TTC549 (cell line): ENCODE data around the gene DNM2.
"Not testable (repeated sequence)": the region's sequence is repeated elsewhere in the genome, so short reads cannot be mapped to it uniquely, and the experiment has no call there.

Experiments
- FAIRE-seq: peaks from 2 replicates; lab custom pipeline; 2012; peaks lifted over from hg19 to GRCh38; lab: Jason Lieb, UNC

The DNM2 gene

DNA sequence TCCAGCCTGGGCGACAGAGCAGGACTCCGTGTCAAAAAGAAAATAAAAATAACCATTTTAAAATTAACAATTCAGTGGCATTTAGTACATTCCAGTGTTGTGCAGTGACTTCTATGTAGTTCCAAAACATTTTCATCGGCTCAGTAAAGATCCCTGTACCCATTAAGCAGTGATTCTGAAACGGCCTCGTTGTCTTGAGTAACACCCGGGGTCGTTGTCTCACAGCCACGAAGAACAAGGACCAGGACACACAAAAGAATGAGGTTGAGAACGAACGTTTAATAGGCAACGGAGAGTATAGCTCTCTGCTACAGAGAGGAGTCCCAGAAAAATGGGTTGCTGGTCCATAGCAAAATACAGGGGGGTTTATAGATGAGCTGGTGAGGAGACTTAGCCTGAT is 120.5 kb downstream of the DNM2 start:
- FAIRE-seq = no peak

DNA sequence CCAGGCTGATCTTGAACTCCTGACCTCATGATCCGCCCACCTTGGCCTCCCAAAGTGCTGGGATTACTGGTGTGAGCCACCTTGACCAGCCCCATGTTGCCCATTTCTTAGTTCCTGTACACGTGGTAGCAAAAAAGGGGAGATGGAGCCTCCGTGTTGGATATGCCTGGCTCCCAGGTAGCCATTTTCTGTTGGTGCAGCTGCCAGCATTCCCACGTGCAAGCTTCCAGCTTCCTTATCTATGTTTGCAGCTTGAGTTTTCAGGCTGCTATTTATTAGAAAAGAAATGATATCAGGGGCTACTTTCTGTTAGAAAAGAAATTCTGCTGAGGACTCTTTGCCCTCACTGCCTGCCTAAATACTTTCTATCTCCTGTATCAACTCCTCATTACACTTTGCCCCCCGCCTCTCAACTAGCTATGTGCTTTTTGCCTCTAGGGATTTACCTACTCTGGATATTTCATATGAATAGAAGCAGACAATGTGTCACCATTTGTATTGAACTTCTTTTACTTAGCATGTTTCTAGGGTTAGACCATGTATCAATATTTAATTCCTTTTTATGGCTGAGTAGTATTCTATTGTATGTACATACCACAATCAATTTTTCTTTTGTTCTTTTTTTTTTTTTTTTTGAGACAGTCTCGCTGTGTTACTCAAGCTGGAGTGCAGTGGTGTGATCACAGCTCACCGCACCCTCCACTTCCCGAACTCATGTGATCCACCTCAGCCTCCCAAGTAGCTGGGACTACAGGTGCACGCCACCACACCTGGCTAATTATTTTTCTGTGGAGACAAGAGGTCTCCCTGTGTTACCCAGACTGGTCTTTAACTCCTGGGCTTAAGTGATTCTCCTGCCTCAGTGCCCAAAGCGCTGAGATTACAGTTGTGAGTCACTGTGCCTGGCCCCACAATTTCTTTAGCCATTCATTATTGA is 121.5 kb downstream of the DNM2 start:
- FAIRE-seq = no peak

DNA sequence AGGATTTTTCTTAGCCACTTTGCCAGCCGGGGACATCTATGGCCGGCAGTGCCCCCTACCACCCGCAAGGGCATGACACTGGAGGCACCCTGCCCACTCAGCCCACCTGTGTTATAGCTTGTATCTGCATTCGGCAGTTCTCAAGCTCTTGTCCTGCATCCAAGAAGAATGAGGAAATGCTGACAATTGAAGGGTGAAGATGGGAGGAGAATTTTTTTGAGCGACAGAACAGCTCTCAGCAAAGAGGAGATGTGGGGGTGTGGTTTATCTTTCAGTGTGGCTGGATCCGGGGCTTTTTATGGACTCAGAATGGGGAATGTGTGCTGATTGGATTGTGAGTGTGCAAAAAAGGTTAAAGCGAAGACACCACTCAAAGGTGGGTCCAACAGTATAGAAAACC is 124.9 kb downstream of the DNM2 start:
- no peak for FAIRE-seq

DNA sequence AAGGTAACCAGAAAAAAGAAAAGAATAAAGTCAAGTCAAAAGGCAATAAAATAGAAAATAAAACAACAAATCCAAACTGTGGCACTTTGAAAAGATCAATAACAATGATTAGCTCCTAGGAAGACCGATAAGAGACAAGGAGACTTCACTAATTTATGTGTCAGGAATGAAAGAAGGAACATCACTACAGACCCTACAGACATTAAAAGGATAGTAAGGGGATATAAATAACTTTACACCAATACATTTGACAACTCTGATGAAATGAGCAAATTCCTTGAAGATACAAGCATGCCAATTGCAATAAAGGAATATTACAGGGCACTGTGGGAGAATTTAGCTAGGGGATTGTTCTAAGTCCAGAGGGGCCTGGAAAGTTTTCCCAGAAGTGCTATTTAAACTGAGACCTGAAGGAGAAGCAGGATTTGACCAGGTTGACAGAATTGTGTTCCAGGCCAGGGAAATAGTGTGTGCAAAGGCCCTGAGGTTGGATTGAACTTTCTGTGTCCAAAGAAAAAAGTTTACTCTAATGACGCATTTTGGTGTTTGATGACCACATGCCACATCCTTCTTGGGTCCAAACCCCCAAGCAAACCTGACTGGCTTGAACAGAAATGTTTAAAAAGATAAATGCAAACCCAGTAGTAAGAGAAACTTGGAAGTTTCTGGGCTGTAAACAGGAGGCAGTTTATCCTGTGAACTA is 128.8 kb downstream of the DNM2 start:
- FAIRE-seq = no peak

DNA sequence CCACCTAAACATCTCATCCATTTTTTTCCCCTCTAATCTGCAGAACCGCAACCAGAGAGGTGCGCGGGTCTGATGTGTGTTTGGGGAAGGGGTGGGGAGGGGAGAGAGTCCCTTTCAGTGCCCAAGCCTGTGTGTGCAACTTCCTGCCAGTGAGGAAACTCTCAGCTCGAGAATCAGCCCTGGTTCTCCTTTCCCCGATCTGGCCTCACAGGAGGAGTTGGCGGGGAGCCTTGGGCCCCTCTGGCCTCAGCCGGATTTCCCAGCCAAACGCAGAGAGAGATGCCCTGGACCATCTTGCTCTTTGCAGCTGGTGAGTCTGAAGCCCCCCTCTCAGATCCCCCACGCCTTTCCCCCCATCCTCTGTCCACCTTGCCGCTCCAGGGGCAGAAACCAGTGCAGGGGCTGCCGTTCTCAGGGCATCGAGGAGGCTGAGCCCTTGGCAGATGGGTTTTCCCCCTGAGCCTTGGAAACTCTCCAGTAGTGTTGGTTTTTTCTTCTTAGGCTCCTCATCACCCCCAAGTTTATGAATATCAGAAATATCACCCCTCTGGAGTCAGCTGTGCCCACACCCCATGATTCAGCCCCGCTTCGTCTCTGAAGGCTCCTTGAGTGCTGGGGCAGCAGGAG is 130.5 kb downstream of the DNM2 start, which contains the start of gene C19orf38:
Gene C19orf38, plus strand, starts transcription at position 186 of the 627 bp plus-strand sequence. Its CDS starts 94 bp downstream, at position 280.
- no peak for FAIRE-seq

DNA sequence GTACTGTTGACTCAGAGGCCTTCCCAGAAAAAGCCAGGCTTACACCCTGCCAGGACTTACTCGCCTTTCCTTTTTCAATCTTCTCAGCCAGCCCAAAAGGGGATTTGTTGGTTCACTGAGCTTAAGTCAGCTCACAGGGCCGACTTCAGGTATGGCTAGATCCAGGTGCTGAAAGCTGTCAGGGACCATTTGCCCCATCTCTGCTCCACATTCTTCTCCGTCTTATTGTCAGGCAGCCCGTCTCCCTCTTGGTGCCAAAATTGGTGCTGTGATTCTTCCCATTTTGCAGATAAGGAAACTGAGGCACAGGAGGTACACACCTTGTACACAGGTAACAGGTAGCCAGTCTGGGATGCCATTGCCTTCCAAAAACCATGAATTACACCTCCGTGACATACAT is 132.8 kb downstream of the DNM2 start:
- no peak for FAIRE-seq

DNA sequence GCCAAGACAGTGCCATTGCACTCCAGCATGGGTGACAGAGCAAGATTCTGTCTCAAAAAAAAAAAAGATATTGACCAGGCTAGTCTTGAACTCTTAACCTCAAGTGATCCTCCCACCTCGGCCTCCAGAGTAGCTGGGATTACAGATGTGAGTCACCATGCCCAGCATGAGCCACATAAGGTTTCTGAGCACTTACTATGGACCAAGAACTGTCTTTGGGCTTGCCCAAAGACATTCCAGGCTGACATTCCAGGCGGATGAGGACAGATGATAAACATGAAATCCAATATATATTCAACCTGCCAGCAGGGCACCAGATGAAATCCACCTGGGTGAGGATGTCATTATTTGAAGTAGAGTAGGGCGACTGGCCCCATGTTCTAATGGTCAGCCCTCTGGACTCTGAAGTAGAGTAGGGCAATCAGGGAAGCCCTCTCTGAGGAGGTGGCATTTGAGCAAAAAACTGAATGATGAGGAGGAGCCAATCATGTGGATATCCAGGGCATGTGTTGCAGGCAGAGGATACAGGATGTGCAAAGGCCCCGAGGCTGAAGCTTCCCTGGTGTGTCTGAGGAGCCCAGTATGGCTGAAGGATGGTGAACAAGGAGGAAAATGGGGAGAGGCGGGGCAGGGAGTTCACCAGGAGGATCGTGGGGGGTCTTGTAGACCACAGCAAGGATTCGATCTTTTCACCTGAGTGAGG is 134.4 kb downstream of the DNM2 start:
- FAIRE-seq = no peak

DNA sequence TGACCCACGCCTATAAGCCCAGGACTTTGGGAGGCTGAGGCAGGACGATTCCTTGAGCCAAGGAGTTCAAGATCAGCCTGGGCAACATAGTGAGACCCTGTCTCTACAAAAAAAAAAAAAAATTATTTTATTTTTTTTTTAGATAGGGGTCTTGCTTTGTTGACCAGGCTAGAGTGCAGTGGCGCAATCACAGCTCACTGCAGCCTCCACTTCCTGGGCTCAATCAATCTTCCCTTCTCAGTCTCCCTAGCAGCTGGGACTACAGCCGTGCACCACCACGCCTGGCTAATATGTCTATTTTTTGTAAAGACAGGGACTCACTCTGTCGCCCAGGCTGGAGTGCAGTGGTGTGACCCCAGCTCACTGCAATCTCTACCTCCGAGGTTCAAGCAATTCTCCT is 135.1 kb downstream of the DNM2 start:
- FAIRE-seq = no peak

DNA sequence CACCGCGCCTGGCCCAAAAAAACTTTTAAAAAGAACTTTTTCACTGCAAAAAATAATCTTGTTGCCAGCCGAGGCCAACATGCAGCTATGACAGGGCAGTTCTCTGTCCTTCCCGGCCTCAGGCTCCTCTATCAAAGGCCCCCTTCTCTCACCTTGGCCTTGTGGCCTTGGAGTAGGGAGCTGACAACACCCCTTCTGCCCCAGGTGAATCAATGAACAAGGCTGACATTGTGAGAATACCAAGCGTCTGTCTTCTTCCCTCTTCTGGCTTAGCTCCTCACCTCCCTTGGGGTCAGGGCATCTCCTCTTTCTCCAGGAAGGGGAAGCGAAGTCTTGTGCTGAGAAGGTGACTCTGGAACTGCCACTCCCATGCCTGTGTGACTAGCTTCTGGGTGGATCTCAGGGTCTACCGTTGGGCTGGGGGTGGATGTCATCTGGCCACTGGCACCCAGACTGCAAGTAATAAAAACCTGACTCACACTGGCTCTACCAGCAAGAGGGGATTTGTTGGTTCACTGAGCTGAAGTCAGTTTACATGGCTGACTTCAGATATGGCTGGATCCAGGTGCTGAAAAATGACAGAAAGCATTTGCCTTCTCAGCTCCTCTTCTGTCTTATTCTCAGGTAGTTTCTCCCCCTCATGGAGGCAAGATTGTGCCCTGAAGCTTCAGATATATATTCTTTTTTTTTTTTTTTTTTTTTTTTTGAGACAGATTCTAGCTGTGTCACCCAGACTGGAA is 136.6 kb downstream of the DNM2 start:
- no peak for FAIRE-seq

DNA sequence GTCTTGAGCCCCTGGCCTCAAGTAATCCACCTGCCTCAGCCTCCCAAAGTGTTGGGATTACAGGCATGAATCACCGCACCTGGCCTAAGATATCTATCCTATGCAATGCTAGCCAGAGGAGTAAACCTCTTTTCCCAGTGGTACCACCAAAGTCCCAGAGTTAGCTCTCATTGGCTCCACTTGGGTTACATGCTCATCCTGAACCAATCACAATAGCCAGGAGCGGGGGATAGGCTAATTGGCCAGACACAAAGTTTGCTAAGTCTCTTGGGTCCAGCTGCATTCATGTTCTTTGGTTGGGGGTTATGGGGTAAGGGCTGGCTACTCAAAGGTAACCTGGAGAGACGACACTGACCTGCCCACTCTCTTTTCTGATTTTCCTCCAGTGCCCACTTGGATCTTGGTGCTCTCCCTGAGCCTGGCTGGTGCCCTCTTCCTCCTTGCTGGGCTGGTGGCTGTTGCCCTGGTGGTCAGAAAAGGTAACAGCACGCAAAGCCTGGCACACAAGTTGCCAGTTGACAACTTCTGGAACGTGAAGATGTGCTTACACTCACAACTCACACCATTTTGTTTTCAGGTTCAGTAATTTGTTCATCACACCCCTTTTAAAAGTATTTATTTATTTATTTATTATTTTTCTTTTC is 138.1 kb downstream of the DNM2 start:
- no peak for FAIRE-seq

DNA sequence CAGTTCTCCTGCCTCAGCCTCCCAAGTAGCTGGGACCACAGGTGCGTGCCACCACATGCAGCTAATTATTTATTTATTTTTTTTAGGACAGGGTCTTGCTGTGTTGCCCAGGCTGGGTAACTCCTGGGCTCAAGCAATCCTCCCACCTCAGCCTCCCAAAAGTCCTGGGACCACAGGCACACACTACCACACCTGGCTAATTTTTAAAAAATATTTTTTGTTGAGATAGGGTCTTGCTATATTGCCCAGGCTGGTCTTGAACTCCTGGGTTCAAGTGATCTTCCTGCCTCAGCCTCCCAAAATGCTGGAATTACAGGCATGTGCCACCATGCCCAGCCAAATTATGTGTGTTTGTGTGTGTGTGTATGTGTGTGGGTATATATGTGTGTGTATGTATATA is 139.0 kb downstream of the DNM2 start:
- FAIRE-seq = not testable (repeated sequence)

DNA sequence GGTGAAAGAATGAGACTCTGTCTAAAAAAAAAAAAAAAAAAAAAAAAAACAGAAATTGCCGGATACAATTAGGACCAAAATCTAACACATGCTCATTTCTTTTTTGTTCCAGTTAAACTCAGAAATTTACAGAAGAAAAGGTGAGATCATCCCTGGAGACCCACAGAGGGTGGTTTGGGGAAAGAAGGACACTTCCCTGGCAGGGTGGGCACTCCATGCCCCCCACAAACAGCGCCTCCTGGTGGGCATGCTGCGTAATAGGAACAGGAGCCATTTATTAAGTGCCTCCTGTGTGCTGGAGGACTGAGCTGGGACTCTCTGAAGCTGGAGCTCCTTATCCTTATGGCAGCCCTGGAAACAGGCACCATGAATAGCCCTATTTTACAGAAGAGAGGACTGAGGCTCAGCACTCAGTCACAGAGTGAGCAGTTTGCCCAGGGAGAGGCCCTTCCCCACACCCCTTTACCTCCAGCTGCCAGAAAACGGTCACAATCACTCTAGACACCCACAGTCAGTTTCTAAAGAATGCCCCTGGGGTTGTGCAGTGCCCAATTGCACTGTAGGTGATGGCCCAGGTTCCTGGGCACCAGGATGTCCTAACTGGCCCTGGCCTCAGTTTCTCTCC is 140.4 kb downstream of the DNM2 start:
- FAIRE-seq = no peak

DNA sequence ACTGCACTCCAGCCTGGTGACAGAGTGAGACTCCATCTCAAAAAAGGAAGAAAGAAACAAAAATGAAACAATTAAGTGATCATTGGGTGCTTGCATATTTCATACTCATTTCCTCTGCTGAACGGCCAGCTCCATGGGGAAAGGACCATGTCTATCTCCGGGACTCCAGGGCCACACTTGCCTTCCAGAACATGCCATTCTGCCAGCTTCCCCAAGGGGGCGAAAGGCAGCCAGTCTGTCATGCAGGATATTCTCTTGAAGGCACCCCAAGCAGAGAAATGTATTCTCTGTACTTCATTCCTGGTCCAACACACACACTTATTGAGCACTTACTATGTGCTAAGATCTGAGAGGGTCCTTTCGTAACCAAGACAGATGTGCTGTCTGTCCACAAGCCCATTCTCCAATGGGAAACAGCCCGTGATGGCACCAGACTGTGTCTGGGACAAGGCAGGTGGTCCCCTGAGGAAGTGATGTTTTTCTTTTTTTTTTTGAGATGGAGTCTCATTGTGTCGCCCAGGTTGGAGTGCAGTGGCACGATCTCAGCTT is 143.3 kb downstream of the DNM2 start:
- FAIRE-seq = no peak

DNA sequence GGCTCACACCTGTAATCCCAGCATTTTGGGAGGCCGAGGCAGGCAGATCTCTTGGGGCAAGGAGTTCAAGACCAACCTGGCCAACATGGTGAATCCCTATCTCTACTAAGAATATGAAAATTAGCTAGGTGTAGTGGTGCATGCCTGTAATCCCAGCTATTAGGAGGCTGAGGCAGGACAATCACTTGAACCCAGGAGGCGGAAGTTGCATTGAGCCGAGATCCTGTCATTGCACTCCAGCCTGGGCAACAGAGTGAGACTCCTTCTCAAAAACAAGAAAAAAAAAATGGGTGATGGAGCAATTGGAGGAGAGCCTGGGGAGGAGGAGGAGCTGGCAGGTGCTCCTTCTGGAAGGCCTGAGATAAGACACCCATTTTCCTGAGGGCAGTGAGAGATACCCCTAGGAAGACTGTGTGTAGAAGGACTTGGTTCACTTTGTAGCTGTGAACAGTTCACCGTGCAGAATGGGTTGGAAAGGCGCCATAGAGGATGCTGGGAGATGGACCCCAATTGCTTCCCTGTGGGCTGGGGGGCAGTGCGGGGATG is 144.8 kb downstream of the DNM2 start:
- no peak for FAIRE-seq

DNA sequence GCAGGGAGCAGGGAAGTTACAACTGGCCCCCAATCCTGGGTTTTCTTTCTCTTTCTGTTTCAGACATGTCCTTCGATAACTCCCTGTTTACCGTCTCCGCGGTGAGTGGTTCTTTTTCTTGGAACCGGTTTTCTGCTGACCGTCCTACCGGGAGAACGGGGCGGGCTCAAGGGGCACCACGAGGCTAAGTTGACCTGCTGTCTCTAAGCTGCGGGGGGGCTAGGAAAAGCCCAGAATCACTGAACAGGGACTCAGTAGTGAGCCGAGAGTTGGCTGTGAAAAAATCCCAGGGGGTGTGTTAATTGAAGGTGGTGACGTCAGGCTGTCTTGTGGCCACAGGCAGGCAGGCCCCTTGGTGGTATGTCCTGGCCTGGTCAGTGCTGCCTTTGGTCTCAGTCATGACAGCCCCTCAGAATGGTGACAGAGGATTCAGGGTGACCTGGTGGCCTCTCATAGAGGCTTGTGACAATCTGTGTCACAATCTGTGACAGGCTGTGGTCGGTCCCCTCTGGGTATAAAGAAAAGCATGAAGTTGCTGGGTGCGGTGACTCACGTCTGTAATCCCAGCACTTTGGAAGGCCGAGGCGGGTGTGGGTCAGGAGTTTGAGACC is 145.3 kb downstream of the DNM2 start:
- FAIRE-seq = no peak

DNA sequence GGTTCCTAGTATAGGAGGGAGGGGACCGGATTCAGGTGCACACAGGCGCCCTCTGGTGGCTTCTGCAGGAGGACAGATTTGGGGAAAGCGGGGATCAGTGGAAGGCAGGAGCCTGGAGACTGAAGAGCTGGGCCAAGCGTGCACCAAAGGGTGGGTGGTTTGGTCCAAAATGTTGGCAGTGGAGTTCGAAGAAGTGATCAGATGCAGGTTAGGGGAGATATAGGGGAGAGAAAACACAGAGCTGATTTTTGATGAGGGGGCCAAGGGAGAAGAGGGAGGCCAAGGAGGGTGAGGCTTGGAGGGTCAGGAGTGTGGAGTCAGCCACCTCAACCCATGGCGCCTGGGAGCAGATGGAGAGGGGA is 146.6 kb downstream of the DNM2 start:
- no peak for FAIRE-seq

DNA sequence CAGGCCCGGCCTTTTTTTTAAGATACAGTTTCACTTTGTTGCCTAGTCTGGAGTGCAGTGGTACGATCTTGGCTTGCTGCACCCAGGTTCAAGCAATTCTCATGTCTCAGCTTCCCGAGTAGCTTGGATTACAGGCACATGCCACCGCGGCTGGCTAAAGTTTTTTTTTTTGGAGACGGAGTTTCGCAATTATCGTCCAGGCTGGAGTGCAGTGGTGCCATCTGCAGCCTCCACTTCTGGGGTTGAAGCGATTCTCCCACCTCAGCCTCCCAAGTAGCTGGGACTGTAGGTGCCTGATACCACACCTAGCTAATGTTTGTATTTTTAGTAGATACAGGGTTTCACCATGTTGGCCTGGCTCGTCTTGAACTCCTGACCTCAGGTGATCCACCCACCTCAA is 148.6 kb downstream of the DNM2 start:
- no peak for FAIRE-seq

DNA sequence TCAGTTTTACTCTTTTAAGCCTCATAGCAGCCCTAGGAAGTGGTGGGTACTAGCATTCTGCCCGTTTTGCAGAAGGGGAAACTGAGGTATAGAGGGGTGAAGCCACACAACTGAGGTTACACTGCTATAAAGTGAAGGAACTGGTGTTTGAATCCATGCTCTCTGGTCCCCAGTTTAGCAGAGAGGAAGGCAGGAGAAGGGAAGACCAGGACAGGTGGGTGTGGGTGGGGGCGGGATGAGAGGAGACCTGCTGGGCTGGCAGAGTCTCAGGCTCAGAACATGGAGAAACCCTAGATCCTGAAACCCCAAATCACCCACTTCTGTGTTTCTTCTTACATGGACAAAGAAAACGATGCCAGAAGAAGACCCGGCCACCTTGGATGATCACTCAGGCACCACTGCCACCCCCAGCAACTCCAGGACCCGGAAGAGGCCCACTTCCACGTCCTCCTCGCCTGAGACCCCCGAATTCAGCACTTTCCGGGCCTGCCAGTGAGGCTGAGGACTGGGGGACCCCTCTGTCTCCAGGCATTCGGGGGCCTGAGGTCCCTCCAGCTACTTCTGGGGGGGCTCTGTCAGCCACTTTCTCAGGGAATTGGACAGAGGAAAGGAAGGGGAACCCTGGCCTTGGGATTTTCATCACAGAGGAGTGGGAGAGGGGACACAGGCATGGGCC is 151.1 kb downstream of the DNM2 start:
- FAIRE-seq = no peak

DNA sequence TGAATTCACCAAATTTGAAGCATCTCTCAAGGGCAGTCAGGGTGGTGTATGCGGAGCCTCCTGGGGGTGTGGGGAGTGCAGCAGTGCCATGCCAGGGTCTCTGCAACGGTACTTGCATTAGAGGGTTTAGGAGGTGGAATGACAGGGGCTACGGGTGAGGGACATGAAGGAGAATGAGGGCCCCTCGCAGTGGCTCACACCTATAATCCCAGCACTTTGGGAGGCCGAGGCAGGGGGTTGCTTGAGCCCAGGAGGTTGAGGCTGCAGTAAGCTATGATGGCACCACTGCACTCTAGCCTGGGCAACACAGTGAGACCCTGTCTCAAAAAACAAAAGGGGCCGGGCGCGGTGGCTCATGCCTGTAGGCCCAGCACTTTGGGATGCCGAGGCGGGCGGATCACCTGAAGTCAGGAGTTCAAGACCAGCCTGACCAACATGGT is 152.0 kb downstream of the DNM2 start:
- not testable (repeated sequence) for FAIRE-seq
